Keratinocyte (primary cell): ENCODE data around the gene ATP11A. TPM values are rescaled to one million over a fixed set of nuclear protein-coding genes. Genes with fewer than 3 reads are reported as not detected.

Experiments used
- DNase-seq: peaks from one replicate; pipeline ENCODE4 v3.0.0-alpha.2; 2011; ENCODE audit warnings: low read depth, missing footprints, low spot score
- FAIRE-seq: peaks from 2 replicates; lab custom pipeline; 2011; peaks lifted over from hg19 to GRCh38; lab: Jason Lieb, UNC
- H2AFZ ChIP-seq: 2 replicates; pipeline ENCODE4 v1.6.0; 2012; ENCODE audit warnings: low read length, control low read depth, inconsistent platforms; ENCODE audit not compliant: control insufficient read depth
- H3K27ac ChIP-seq: 2 replicates; pipeline ENCODE4 v1.5.1; 2011; ENCODE audit warnings: low read length; ENCODE audit not compliant: control insufficient read depth, insufficient read depth
- H3K27me3 ChIP-seq: 3 replicates; pipeline ENCODE4 v1.6.0; 2011; ENCODE audit warnings: low read length; ENCODE audit not compliant: control insufficient read depth, insufficient read depth; ENCODE audit errors: extremely low read depth
- H3K36me3 ChIP-seq, 2 experiments: 2 replicates in 1 of 2; 3 replicates in 1 of 2; pipeline ENCODE4 v1.5.1; 2011; ENCODE audit warnings: low read length in 2 of 2, mild to moderate bottlenecking in 1 of 2; ENCODE audit not compliant: control insufficient read depth in 2 of 2, insufficient read depth in 2 of 2; ENCODE audit errors: extremely low read depth in 1 of 2
- H3K4me1 ChIP-seq: 3 replicates; pipeline ENCODE4 v1.5.1; 2011; ENCODE audit warnings: low read length; ENCODE audit not compliant: control insufficient read depth, insufficient read depth; ENCODE audit errors: extremely low read depth
- H3K4me2 ChIP-seq: 3 replicates; pipeline ENCODE4 v1.6.0; 2011; ENCODE audit warnings: low read depth, low read length; ENCODE audit not compliant: control insufficient read depth, insufficient read depth; ENCODE audit errors: extremely low read depth
- H3K4me3 ChIP-seq, 3 experiments: fragments of 200-600 bp in 1 of 3; sonication (generic) in 1 of 3; 2 replicates in 2 of 3; 3 replicates in 1 of 3; pipeline ENCODE4 v1.5.1; 2011 to 2016; ENCODE audit warnings: low read length in 3 of 3, mild to moderate bottlenecking in 3 of 3, control low read depth in 2 of 3, inconsistent platforms in 1 of 3, low read depth in 1 of 3, mixed read lengths in 1 of 3, mixed run types in 1 of 3, moderate library complexity in 1 of 3; ENCODE audit not compliant: control insufficient read depth in 2 of 3, insufficient read depth in 2 of 3; ENCODE audit errors: extremely low read depth in 1 of 3
- H3K79me2 ChIP-seq: 2 replicates; pipeline ENCODE4 v1.6.0; 2012; ENCODE audit warnings: low read length; ENCODE audit not compliant: control insufficient read depth, insufficient read depth
- H3K9ac ChIP-seq: 3 replicates; pipeline ENCODE4 v1.6.0; 2011; ENCODE audit warnings: low read length; ENCODE audit not compliant: control insufficient read depth, insufficient read depth; ENCODE audit errors: extremely low read depth
- H3K9me1 ChIP-seq: 3 replicates; pipeline ENCODE4 v1.6.0; 2011; ENCODE audit warnings: low read length; ENCODE audit not compliant: control insufficient read depth, insufficient read depth; ENCODE audit errors: extremely low read depth
- H3K9me3 ChIP-seq: 2 replicates; pipeline ENCODE4 v1.5.1; 2012; ENCODE audit warnings: low read depth, low read length; ENCODE audit not compliant: control insufficient read depth
- H4K20me1 ChIP-seq: 3 replicates; pipeline ENCODE4 v1.6.0; 2011; ENCODE audit warnings: low read length; ENCODE audit not compliant: control insufficient read depth, insufficient read depth; ENCODE audit errors: extremely low read depth
- CTCF ChIP-seq, 3 experiments: IDR thresholded peaks in 1 of 3; conservative IDR thresholded peaks in 1 of 3; optimal IDR thresholded peaks in 1 of 3; 2 replicates in 2 of 3; 3 replicates in 1 of 3; pipeline versions ENCODE3 to v1.5.1; 2011; ENCODE audit warnings: low read length in 3 of 3, mild to moderate bottlenecking in 3 of 3, moderate library complexity in 2 of 3, control low read depth in 1 of 3, inconsistent platforms in 1 of 3; ENCODE audit not compliant: insufficient read depth in 2 of 3; ENCODE audit errors: extremely low read depth in 1 of 3
- EZH2 ChIP-seq: IDR thresholded peaks from one replicate; pipeline ENCODE4 v1.6.1; 2012; ENCODE audit warnings: inconsistent platforms, mild to moderate bottlenecking, low read length, moderate library complexity
- dilution Hi-C: fragments of 300-500 bp; cut with MboI; formaldehyde crosslinking; loops from one replicate; pipeline ENCODE4 v1.7.0; 2020; ENCODE audit warnings: low sequenced_read_pairs; ENCODE audit not compliant: extremely low pct_ligation_motif_present
- polyA plus RNA-seq, 5 experiments: library from polyadenylated mRNA; depleted of rRNA in 3 of 5; stranded (reverse) in 3 of 5; stranded (forward) in 1 of 5; unstranded in 1 of 5; fragments of >200 nt; gene quantifications; 1 replicate in 1 of 5; 2 replicates in 3 of 5; 3 replicates in 1 of 5; pipeline versions ENCODE4 v1.2.1 to v1.2.3, GENCODE V29; 2011 to 2012; ENCODE audit warnings: missing spikeins in 2 of 5, low read depth in 1 of 5, low replicate concordance in 1 of 5

ATP11A gene
- polyA plus RNA-seq, 1 donor (not counting 4 experiments of a cell fraction or from before 2014, with no cell fraction given), result 4.3 TPM

DNA sequence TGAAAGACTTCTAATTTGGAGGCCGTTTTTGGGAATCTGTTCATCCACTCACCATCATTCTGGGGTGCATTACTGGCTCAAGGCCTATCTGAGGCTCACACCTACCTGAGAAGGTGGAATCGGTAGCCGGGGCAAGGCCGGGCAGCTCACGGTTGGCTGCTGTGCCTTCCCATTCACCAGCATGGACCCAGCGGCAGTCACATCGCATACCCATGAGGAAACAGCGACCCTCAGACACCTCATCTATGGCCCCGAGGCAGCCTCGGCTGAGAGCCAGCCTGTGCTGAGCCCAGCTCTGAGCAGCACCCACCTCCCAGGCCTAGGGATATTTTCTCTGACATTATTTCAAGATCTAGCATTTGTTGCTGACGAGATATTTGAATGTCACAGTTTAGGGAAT is 130.5 kb downstream of the ATP11A start:
- H4K20me1 ChIP-seq, result no peaks in the 10 kb centered on the region
- no peaks in the 10 kb centered on the region for H3K9me1 ChIP-seq
- H3K9me3 ChIP-seq, result no peaks in the 10 kb centered on the region
- no peak for DNase-seq
- no peak overlapping the region for H3K4me3 ChIP-seq
- no peaks in the 10 kb centered on the region for H3K4me1 ChIP-seq
- TF ChIP-seq CTCF (optimal IDR thresholded peaks at IDR 0.05 in 1 of 3, IDR thresholded peaks at IDR 0.05 in 1 of 3, conservative IDR thresholded peaks at IDR 0.05 in 1 of 3; ENCODE audit: extremely low read depth in 1 of 3, insufficient read depth in 2 of 3, low read length in 3 of 3) (no peak), EZH2 (no peak)
- dilution Hi-C loops, result no loop called here
- H2AFZ ChIP-seq, result no peak overlapping the region
- FAIRE-seq, result no peak
- no peak overlapping the region for H3K27ac ChIP-seq
- H3K79me2 ChIP-seq, result no peaks in the 10 kb centered on the region
- H3K9ac ChIP-seq, result no peak overlapping the region
- H3K4me2 ChIP-seq, result no peak overlapping the region
- peaks cover 9 to 11% of the 10 kb centered on the region in 2 experiments for H3K36me3 ChIP-seq
- H3K27me3 ChIP-seq, result no peaks in the 10 kb centered on the region

- dilution Hi-C loops, result no loop called here
Measured at GRCh38 chr13:112821340-112822055, 131.7 kb downstream of the ATP11A start.

More at GRCh38 chr13:112821340-112822055, 131.7 kb downstream of the ATP11A start:
- Histone ChIP-seq H3K4me1 (no peaks in the 10 kb centered on the region), H4K20me1 (no peaks in the 10 kb centered on the region), H3K36me3 (peaks cover 7 to 9% of the 10 kb centered on the region in 2 experiments), H3K9ac (no peak overlapping the region), H3K9me3 (no peaks in the 10 kb centered on the region), H3K4me2 (no peak overlapping the region), H2AFZ (no peak overlapping the region), H3K27ac (no peak overlapping the region), H3K27me3 (no peaks in the 10 kb centered on the region), H3K79me2 (no peaks in the 10 kb centered on the region), H3K9me1 (no peaks in the 10 kb centered on the region), H3K4me3 (no peak overlapping the region)
- TF ChIP-seq CTCF (optimal IDR thresholded peaks at IDR 0.05 in 1 of 3, IDR thresholded peaks at IDR 0.05 in 1 of 3, conservative IDR thresholded peaks at IDR 0.05 in 1 of 3; ENCODE audit: extremely low read depth in 1 of 3, insufficient read depth in 2 of 3, low read length in 3 of 3) (no peak), EZH2 (no peak)
- DNase-seq, result no peak
- no peak for FAIRE-seq
